ENCODE measurements around the gene MBD3L2B. TPM values are rescaled to one million over a fixed set of nuclear protein-coding genes. Genes with fewer than 3 reads are reported as not detected.
A peak's percentile ranks its signal among the peaks of the same experiment; 100 is the strongest.
"Not testable (repeated sequence)": the region's sequence is repeated elsewhere in the genome, so short reads cannot be mapped to it uniquely, and the experiment has no call there.

MBD3L2B gene
- total RNA-seq, 2 donors from 2014 or later, result not detected

DNA sequence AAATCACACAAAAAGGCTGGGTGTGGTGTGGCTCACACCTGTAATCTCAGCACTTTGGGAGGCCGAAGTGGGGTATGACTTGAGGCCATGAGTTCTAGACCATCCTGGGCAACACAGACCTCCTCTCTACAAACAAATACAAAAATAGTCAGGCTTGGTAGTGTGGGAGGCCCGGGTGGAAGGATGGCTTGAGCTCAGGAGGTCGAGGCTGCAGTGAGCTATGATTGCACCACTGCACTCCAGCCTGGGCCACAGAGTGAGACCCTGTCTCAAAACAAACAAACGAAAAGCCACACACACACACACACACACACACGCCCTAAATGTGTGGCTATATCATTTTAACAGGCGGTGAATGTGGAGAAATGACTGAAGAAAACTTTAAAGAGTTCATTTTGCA lies 47.4 kb upstream of the MBD3L2B start:
- DNase-seq, result no peak
- no peaks in the 10 kb centered on the region for H3K27me3 ChIP-seq (ENCODE audit: control insufficient read depth, insufficient read depth, low read length, poor library complexity, severe bottlenecking)
- H3K9me3 Mint-ChIP-seq, result peaks cover 42% of the 10 kb centered on the region
- H3K27ac Mint-ChIP-seq, result no peak overlapping the region
- H3K27ac ChIP-seq (ENCODE audit: low read depth, low read length), result no peak overlapping the region
- H3K4me3 ChIP-seq (ENCODE audit: low read length), result peak overlapping the region; percentile 90
- no peak for TF ChIP-seq CTCF (conservative IDR thresholded peaks at IDR 0.05)
- peaks cover 21% of the 10 kb centered on the region for H3K9me3 ChIP-seq (ENCODE audit: control insufficient read depth, low read length)
- H3K4me1 Mint-ChIP-seq, result no peaks in the 10 kb centered on the region
- peaks cover 18% of the 10 kb centered on the region for H3K36me3 ChIP-seq (ENCODE audit: control insufficient read depth, insufficient read depth, low read length)
- no peaks in the 10 kb centered on the region for H3K27me3 Mint-ChIP-seq (ENCODE audit: insufficient read depth)
- WGBS, 2 experiments (ENCODE audit: insufficient coverage in 1 of 2, insufficient read length in 1 of 2), result 96% methylated on average over 6 of the region's 6 CpGs; no CpG with 5 or more reads in 1 of the 2 experiments
- H3K4me3 Mint-ChIP-seq, result peak overlapping the region; percentile 86
- no peaks in the 10 kb centered on the region for H3K4me1 ChIP-seq (ENCODE audit: control insufficient read depth, insufficient read depth, low read length)
- H3K9ac ChIP-seq (ENCODE audit: extremely low read depth, low read length, poor library complexity, severe bottlenecking), result no peak overlapping the region
- peaks cover 29% of the 10 kb centered on the region for H3K36me3 Mint-ChIP-seq (ENCODE audit: low read depth)

GRCh38 chr19:7067716-7068115 lies 46.5 kb upstream of the MBD3L2B start:
- Histone ChIP-seq H3K9ac (ENCODE audit: extremely low read depth, low read length, poor library complexity, severe bottlenecking) (no peak overlapping the region), H3K9me3 (ENCODE audit: control insufficient read depth, low read length) (peaks cover 24% of the 10 kb centered on the region), H3K36me3 (ENCODE audit: control insufficient read depth, insufficient read depth, low read length) (peaks cover 14% of the 10 kb centered on the region), H3K4me3 (ENCODE audit: low read length) (no peak overlapping the region), H3K4me1 (ENCODE audit: control insufficient read depth, insufficient read depth, low read length) (no peaks in the 10 kb centered on the region), H3K27ac (ENCODE audit: low read depth, low read length) (no peak overlapping the region), H3K27me3 (ENCODE audit: control insufficient read depth, insufficient read depth, low read length, poor library complexity, severe bottlenecking) (no peaks in the 10 kb centered on the region)
- Mint-ChIP-seq H3K36me3 (ENCODE audit: low read depth) (peaks cover 24% of the 10 kb centered on the region), H3K4me3 (no peak overlapping the region), H3K27ac (no peak overlapping the region), H3K27me3 (ENCODE audit: insufficient read depth) (no peaks in the 10 kb centered on the region), H3K4me1 (no peaks in the 10 kb centered on the region), H3K9me3 (peaks cover 46% of the 10 kb centered on the region)
- WGBS, 2 experiments (ENCODE audit: insufficient coverage in 1 of 2, insufficient read length in 1 of 2), result 88% methylated on average over 2 of the region's 2 CpGs; no CpG with 5 or more reads in 1 of the 2 experiments
- no peak for DNase-seq
- TF ChIP-seq CTCF (conservative IDR thresholded peaks at IDR 0.05), result no peak

DNA sequence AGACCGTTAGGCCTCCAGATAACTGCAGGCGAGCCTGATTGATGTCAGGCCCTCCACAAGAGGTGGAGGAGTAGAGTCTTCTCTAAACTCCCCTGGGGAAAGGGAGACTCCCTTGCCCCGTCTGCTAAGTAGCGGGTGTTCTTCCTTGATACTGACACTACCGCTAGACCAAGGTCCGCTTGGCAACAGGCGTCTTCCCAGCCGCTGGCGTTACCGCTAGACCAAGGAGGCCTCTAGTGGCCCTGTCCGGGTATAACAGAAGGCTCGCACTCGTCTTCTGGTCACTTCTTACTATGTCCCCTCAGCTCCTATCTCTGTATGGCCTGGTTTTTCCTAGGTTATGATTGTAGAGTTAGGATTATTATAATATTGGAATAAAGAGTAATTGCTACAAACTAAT lies 45.9 kb upstream of the MBD3L2B start:
- H3K9me3 ChIP-seq (ENCODE audit: control insufficient read depth, low read length), result peaks cover 24% of the 10 kb centered on the region
- not testable (repeated sequence) for H3K4me1 Mint-ChIP-seq; H3K27ac ChIP-seq (ENCODE audit: low read depth, low read length); H3K27me3 ChIP-seq (ENCODE audit: control insufficient read depth, insufficient read depth, low read length, poor library complexity, severe bottlenecking); H3K36me3 ChIP-seq (ENCODE audit: control insufficient read depth, insufficient read depth, low read length); H3K4me1 ChIP-seq (ENCODE audit: control insufficient read depth, insufficient read depth, low read length); H3K4me3 Mint-ChIP-seq; H3K9ac ChIP-seq (ENCODE audit: extremely low read depth, low read length, poor library complexity, severe bottlenecking); H3K27me3 Mint-ChIP-seq (ENCODE audit: insufficient read depth); H3K27ac Mint-ChIP-seq; H3K4me3 ChIP-seq (ENCODE audit: low read length)
- H3K36me3 Mint-ChIP-seq (ENCODE audit: low read depth), result peaks cover 18% of the 10 kb centered on the region
- WGBS, 2 experiments (ENCODE audit: insufficient coverage in 1 of 2, insufficient read length in 1 of 2), result 45% methylated on average over 13 of the region's 13 CpGs; no CpG with 5 or more reads in 1 of the 2 experiments
- H3K9me3 Mint-ChIP-seq, result peaks cover 44% of the 10 kb centered on the region
- DNase-seq, result peak; percentile 79
- peak; percentile 48 for TF ChIP-seq CTCF (conservative IDR thresholded peaks at IDR 0.05)
